Endodermal cell (in vitro differentiated cells): ENCODE measurements around the gene MTOR. TPM values are rescaled to one million over a fixed set of nuclear protein-coding genes. Genes with fewer than 3 reads are reported as not detected.

Experiments
- DNase-seq: peaks from one replicate; pipeline ENCODE4 v3.0.0-alpha.2; 2017
- H3K27ac ChIP-seq: 2 replicates; pipeline ENCODE4 v1.5.1; 2013; ENCODE audit warnings: mild to moderate bottlenecking, low read depth, low read length, moderate library complexity
- H3K27me3 ChIP-seq: 2 replicates; pipeline ENCODE4 v1.6.1; 2013; ENCODE audit warnings: mild to moderate bottlenecking, low read length, moderate library complexity; ENCODE audit not compliant: insufficient read depth, control insufficient read depth, poor library complexity, severe bottlenecking
- H3K36me3 ChIP-seq: 2 replicates; pipeline ENCODE4 v1.7.0; 2013; ENCODE audit warnings: mild to moderate bottlenecking, low read length, moderate library complexity; ENCODE audit not compliant: control insufficient read depth, insufficient read depth
- H3K4me1 ChIP-seq: one replicate; pipeline ENCODE4 v1.7.0; 2013; ENCODE audit warnings: low read length; ENCODE audit not compliant: control insufficient read depth, insufficient read depth
- H3K4me3 ChIP-seq: 2 replicates; pipeline ENCODE4 v1.5.1; 2013; ENCODE audit warnings: mild to moderate bottlenecking, low read length, moderate library complexity
- H3K9ac ChIP-seq: 2 replicates; pipeline ENCODE4 v1.6.1; 2013; ENCODE audit warnings: mild to moderate bottlenecking, low read length, moderate library complexity; ENCODE audit not compliant: poor library complexity, severe bottlenecking; ENCODE audit errors: extremely low read depth
- H3K9me3 ChIP-seq: 2 replicates; pipeline ENCODE4 v1.6.1; 2013; ENCODE audit warnings: mild to moderate bottlenecking, low read length, moderate library complexity; ENCODE audit not compliant: control insufficient read depth
- H3K27ac Mint-ChIP-seq: 2 replicates; pipeline ENCODE4 v1.8.0; 2020; ENCODE audit warnings: mixed read lengths
- H3K27me3 Mint-ChIP-seq: 2 replicates; pipeline ENCODE4 v1.8.0; 2021; ENCODE audit warnings: mild to moderate bottlenecking, mixed read lengths; ENCODE audit not compliant: insufficient read depth
- H3K36me3 Mint-ChIP-seq: 2 replicates; pipeline ENCODE4 v1.8.0; 2020; ENCODE audit warnings: low read depth, mixed read lengths
- H3K4me1 Mint-ChIP-seq: 2 replicates; pipeline ENCODE4 v1.8.0; 2020; ENCODE audit warnings: mixed read lengths
- H3K4me3 Mint-ChIP-seq: 2 replicates; pipeline ENCODE4 v1.8.0; 2020; ENCODE audit warnings: mild to moderate bottlenecking, moderate library complexity, mixed read lengths
- H3K9me3 Mint-ChIP-seq: 2 replicates; pipeline ENCODE4 v1.8.0; 2020; ENCODE audit warnings: mild to moderate bottlenecking, mixed read lengths
- WGBS, 2 experiments: methylation state at CpG; one replicate each; pipeline versions ENCODE4 v1.1.5 to v1.1.7; 2013; ENCODE audit warnings: missing lambda C conversion rate in 2 of 2, mixed read lengths in 1 of 2; ENCODE audit not compliant: insufficient coverage in 1 of 2, insufficient read length in 1 of 2; 5-methylcytosine and 5-hydroxymethylcytosine counted together
- total RNA-seq, 2 donors: library from RNA; stranded (reverse); fragmentation: NEBNext Ultra II Directional in 1 of 2; extraction: Animal tissue kit (Norgen Biotek cat#: 25700) in 1 of 2; gene quantifications; 2 replicates in 1 of 2; 3 replicates in 1 of 2; pipeline ENCODE4 v1.2.1, GENCODE V29; 2021
- TF ChIP-seq, protein P1 (sequence below): fragments of 200-600 bp; sonication (generic); conservative IDR thresholded peaks from 2 replicates; pipeline ENCODE4 v1.5.0; 2021; ENCODE audit warnings: antibody characterized with exemption, mild to moderate bottlenecking

Gene MTOR
- total RNA-seq, 2 donors from 2014 or later = 69.0 to 78.3 TPM

DNA sequence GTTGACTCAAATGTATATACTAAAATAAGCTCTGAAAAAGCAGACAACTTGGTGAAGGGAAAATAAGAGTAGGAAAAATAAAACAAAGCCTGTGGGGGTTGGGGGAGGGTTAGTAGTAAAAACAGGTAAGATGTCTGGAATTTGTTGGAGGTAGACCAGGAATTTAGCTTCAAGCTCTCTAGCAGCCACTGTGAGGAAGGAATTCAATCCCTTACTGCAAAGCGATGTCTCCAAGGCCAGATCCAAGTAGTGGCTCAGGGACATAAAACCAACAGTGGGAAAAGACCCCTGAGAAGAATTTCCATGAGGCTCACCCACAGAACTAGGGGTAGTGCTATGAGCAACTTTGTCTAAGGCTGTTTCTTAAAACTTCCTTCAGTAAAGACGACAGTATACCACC lies 65.4 kb downstream of the MTOR start:
- no peaks in the 10 kb centered on the region for H3K9me3 Mint-ChIP-seq

DNA sequence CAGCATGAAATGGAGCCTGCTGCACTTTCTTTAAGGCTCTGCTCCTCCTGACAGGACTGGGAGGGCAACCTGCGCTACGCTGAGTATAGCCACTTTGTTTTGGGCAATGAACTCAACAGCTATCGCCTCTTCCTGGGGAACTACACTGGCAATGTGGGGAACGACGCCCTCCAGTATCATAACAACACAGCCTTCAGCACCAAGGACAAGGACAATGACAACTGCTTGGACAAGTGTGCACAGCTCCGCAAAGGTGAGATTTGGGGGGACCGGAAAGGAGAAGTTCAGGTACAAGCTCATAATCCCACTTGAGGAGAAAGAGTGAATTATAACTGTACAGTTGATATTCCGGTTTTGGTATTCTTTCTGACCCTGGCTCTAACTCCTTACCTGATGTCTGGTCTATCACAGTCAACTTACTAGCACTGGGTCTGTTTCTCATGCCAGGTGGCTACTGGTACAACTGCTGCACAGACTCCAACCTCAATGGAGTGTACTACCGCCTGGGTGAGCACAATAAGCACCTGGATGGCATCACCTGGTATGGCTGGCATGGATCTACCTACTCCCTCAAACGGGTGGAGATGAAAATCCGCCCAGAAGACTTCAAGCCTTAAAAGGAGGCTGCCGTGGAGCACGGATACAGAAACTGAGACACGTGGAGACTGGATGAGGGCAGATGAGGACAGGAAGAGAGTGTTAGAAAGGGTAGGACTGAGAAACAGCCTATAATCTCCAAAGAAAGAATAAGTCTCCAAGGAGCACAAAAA lies 67.8 kb downstream of the MTOR start:
- peaks cover 27% of the 10 kb centered on the region for H3K4me1 Mint-ChIP-seq
- Histone ChIP-seq H3K4me1 (peaks cover 20% of the 10 kb centered on the region), H3K9ac (no peak overlapping the region), H3K27ac (no peak overlapping the region), H3K4me3 (no peak overlapping the region), H3K36me3 (peaks cover 51% of the 10 kb centered on the region), H3K27me3 (no peaks in the 10 kb centered on the region), H3K9me3 (no peaks in the 10 kb centered on the region)
- no peak overlapping the region for H3K27ac Mint-ChIP-seq
- no peak overlapping the region for H3K4me3 Mint-ChIP-seq
- 96 to 97% methylated on average over 14 of the region's 14 CpGs for WGBS, 2 experiments
- TF ChIP-seq, protein P1, sequence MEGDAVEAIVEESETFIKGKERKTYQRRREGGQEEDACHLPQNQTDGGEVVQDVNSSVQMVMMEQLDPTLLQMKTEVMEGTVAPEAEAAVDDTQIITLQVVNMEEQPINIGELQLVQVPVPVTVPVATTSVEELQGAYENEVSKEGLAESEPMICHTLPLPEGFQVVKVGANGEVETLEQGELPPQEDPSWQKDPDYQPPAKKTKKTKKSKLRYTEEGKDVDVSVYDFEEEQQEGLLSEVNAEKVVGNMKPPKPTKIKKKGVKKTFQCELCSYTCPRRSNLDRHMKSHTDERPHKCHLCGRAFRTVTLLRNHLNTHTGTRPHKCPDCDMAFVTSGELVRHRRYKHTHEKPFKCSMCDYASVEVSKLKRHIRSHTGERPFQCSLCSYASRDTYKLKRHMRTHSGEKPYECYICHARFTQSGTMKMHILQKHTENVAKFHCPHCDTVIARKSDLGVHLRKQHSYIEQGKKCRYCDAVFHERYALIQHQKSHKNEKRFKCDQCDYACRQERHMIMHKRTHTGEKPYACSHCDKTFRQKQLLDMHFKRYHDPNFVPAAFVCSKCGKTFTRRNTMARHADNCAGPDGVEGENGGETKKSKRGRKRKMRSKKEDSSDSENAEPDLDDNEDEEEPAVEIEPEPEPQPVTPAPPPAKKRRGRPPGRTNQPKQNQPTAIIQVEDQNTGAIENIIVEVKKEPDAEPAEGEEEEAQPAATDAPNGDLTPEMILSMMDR = no peak
- no peak for DNase-seq
- H3K27me3 Mint-ChIP-seq = no peaks in the 10 kb centered on the region
- no peaks in the 10 kb centered on the region for H3K9me3 Mint-ChIP-seq
- peaks cover 50% of the 10 kb centered on the region for H3K36me3 Mint-ChIP-seq

More for the DNA sequence above, 65.4 kb downstream of the MTOR start:
- Mint-ChIP-seq H3K36me3 (peaks cover 58% of the 10 kb centered on the region), H3K27ac (peak overlapping the region; percentile 67), H3K27me3 (no peaks in the 10 kb centered on the region), H3K4me3 (no peak overlapping the region), H3K4me1 (peaks cover 27% of the 10 kb centered on the region)
- no peak overlapping the region for H3K4me3 ChIP-seq
- peaks cover 20% of the 10 kb centered on the region for H3K4me1 ChIP-seq
- H3K9ac ChIP-seq = no peak overlapping the region
- peaks cover 51% of the 10 kb centered on the region for H3K36me3 ChIP-seq
- TF ChIP-seq, protein P1 = no peak
- no peak overlapping the region for H3K27ac ChIP-seq
- 93 to 100% methylated on average over 2 of the region's 2 CpGs for WGBS, 2 experiments
- DNase-seq = no peak
- H3K9me3 ChIP-seq = no peaks in the 10 kb centered on the region
- no peaks in the 10 kb centered on the region for H3K27me3 ChIP-seq

GRCh38 chr1:11193376-11193775 lies 69.0 kb downstream of the MTOR start:
- Mint-ChIP-seq H3K27ac (no peak overlapping the region), H3K36me3 (peaks cover 43% of the 10 kb centered on the region), H3K4me1 (peaks cover 17% of the 10 kb centered on the region), H3K4me3 (no peak overlapping the region), H3K9me3 (no peaks in the 10 kb centered on the region), H3K27me3 (no peaks in the 10 kb centered on the region)
- peaks cover 45% of the 10 kb centered on the region for H3K36me3 ChIP-seq
- no peaks in the 10 kb centered on the region for H3K27me3 ChIP-seq
- no peak for DNase-seq
- TF ChIP-seq, protein P1 = no peak
- H3K9me3 ChIP-seq = no peaks in the 10 kb centered on the region
- no peak overlapping the region for H3K9ac ChIP-seq
- no peak overlapping the region for H3K27ac ChIP-seq
- 96% methylated on average over 11 of the region's 11 CpGs for WGBS, 2 experiments
- H3K4me3 ChIP-seq = no peak overlapping the region
- peaks cover 10% of the 10 kb centered on the region for H3K4me1 ChIP-seq
